GM12891 (cell line): ENCODE results near the gene DUOX2.

Experiments
- POLR2A ChIP-seq: IDR thresholded peaks from 2 replicates; pipeline ENCODE4 v1.6.1; 2011; ENCODE audit warnings: low read depth, low read length, control low read depth
- POLR2AphosphoS5 ChIP-seq: IDR thresholded peaks from 2 replicates; pipeline ENCODE4 v1.6.1; 2011; ENCODE audit warnings: low read depth, low read length, control low read depth
- SPI1 ChIP-seq: IDR thresholded peaks from 2 replicates; pipeline ENCODE4 v1.6.1; 2011; ENCODE audit warnings: low read depth, low read length, control low read depth
- TAF1 ChIP-seq: IDR thresholded peaks from 2 replicates; pipeline ENCODE4 v1.6.1; 2011; ENCODE audit warnings: low read depth, low read length, control low read depth

DNA sequence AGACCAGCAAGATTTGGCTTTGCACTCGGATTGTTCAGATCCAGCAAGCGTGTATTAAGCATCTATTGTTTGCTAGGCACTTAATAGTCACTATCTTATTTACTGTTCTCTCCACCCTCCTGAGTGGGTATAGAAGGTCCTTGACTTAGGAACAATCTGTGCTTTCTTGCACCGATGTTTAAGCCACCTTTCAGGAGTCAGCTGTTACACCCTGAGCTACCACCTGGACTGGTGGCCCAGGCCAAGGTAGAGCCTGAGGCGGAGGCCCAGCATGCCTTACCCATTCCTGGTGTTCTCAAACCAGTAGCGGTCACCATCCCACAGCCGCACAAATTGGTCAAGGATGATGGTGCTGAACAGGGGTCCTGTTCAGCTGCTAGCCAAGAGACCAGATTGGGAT lies 25.8 kb upstream of the DUOX2 start:
- no peak for TF ChIP-seq POLR2A
- no peak for TF ChIP-seq POLR2AphosphoS5
- no peak for TF ChIP-seq SPI1
- no peak for TF ChIP-seq TAF1
